Measurements from ENCODE around the gene TMEM42.

TMEM42 gene

DNA sequence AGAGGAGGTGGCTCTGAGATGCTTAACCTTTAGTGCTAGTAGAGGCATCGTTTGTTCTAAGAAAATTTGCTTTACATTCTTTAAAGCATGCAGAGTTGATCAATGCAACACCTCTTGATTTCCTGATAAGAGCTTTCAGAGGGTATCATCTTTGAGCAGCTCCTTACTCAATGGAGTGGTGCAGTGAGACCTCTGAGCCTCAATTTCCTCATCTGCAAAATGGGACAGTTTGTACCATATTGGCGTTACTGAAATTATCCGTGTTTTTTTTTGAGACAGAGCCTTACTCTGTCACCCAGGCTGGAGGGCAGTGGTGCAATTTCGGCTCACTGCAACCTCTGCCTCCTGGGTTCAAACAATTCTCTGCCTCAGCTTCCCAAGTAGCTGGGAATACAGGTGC is 1.6 kb upstream of the TMEM42 start:
- TF ChIP-seq, protein P1, sequence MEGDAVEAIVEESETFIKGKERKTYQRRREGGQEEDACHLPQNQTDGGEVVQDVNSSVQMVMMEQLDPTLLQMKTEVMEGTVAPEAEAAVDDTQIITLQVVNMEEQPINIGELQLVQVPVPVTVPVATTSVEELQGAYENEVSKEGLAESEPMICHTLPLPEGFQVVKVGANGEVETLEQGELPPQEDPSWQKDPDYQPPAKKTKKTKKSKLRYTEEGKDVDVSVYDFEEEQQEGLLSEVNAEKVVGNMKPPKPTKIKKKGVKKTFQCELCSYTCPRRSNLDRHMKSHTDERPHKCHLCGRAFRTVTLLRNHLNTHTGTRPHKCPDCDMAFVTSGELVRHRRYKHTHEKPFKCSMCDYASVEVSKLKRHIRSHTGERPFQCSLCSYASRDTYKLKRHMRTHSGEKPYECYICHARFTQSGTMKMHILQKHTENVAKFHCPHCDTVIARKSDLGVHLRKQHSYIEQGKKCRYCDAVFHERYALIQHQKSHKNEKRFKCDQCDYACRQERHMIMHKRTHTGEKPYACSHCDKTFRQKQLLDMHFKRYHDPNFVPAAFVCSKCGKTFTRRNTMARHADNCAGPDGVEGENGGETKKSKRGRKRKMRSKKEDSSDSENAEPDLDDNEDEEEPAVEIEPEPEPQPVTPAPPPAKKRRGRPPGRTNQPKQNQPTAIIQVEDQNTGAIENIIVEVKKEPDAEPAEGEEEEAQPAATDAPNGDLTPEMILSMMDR (IDR thresholded peaks at IDR 0.05; ENCODE audit: borderline replicate concordance, insufficient read depth, low read depth, low read length) = no peak
- no peak overlapping the region for H3K4me3 ChIP-seq (ENCODE audit: low read depth, low read length)

DNA sequence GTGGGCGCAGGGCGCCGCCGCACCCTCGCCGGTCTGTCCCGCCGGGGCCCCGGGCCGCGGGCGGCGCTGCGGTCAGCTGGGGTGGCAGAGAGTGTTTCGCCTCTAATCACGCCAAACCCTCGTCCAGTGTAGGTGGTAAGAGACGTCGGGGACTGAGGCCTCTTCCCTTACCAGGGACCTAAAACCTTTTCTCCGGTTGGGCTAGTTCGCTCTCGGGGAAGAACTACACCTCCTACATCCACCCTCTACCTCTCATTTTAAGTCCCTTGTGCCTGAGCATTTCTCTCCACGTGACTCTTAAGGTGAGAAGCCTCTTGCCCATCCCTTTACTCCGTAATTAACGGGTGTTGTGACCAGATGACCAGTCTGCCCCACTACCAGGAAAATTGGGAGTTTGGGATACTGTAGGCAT is 520 bp downstream of the TMEM42 start:
- TF ChIP-seq, protein P1 (IDR thresholded peaks at IDR 0.05; ENCODE audit: borderline replicate concordance, insufficient read depth, low read depth, low read length) = no peak
- peak overlapping the region; percentile 92 for H3K4me3 ChIP-seq (ENCODE audit: low read depth, low read length)

DNA sequence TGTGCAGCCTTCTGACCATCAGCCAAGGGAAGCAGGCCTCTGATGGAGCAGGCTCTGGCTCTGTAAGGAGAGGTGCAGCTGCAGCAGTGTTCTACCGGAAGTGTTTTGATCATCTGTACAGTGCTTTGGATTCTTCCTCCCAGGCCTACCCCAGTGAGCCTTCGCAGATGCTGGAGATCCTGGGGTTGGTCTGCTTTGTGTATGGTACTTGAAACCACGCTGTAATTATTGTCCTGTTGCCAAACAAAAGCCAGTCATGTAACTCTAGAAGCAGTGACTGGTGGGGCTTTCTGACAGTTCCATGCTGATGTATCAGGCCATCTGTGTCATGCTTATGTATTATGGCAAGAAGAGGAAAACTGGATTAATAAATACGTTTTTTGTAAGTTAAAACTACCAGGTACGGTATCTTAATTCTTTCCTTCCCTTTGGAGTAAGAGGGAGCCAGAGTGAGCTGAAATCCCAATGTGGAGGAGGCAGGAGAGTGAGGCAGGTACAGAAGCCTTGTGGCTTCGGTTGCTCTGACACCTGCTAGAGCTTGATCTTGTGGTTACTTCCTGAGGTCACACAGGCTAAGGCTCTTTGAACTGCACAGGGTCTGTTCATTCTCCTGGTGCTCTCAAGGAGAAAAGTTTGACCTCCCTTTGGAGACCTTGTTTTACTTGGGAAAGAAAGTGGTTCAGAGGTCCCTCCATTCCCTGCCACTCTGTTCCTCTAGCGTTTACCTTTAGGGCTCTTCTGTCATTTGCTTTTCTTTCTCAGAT is 3.7 kb downstream of the TMEM42 start:
- TF ChIP-seq, protein P1 (IDR thresholded peaks at IDR 0.05; ENCODE audit: borderline replicate concordance, insufficient read depth, low read depth, low read length) = no peak
- H3K4me3 ChIP-seq (ENCODE audit: low read depth, low read length) = no peak overlapping the region

DNA sequence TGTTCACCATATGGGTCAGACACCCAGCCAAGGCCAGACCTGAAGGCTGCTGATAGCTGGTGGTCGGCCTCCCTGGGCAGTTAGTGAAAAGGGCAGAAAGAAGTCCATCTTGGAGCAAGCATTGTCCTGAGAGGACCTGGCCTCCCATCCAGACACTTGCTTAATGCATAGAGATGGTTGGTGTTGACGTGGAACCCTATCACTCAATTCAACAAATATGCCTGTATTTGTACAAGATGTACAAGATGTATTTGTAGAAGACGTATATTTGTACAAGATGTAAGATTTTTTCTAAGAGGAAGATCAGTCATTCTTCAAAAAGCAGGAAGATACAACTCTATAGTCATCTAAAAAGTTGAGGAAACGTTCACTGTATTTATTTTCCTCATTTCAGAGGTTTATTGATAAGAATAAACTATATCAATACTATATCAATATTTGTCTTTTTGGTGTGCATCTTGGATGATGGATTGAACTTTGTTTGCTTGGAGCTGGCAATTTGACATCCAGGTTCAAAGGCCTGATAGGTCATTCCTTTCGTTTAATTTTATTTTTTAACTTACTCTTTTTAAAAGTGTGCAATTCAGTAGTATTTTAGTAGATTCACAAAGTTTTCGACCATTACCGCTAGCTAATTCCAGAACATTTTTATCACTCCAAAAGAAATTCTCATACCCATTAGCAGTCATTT is 5.9 kb downstream of the TMEM42 start:
- TF ChIP-seq, protein P1 (IDR thresholded peaks at IDR 0.05; ENCODE audit: borderline replicate concordance, insufficient read depth, low read depth, low read length) = no peak
- H3K4me3 ChIP-seq (ENCODE audit: low read depth, low read length) = no peak overlapping the region

DNA sequence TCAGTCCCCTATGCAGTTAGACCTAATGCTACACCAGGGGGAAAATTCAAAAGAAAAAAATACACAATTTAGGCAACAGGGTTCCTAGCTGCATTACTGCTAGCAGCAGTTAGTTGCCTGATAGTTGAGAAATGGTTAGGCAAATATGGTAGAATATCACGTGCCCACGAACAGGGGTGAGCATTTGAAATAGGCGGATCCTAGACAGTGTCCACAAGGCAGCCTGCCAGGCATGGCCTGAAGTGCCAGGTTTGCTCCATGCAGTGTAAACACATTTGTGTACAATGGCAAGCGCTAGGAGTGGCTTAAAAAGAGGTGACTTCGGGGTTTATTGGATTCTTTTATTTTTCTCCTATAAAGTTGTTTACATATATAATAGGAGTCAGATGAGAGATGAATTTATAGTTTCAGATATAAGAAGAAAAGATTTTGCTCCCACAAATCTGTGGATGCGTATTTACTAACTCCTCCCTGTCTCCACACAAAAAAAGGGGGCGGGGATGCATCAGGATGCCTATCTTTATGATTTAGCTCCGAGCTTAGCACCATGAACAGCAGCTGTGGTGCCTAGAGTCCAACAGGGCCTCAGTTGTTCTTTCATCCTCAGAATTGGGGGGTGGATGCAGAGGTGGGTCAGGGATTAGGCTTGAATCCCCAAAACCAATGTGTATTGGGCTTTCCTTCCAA is 8.8 kb downstream of the TMEM42 start:
- H3K4me3 ChIP-seq (ENCODE audit: low read depth, low read length) = no peak overlapping the region
- TF ChIP-seq, protein P1 (IDR thresholded peaks at IDR 0.05; ENCODE audit: borderline replicate concordance, insufficient read depth, low read depth, low read length) = no peak

DNA sequence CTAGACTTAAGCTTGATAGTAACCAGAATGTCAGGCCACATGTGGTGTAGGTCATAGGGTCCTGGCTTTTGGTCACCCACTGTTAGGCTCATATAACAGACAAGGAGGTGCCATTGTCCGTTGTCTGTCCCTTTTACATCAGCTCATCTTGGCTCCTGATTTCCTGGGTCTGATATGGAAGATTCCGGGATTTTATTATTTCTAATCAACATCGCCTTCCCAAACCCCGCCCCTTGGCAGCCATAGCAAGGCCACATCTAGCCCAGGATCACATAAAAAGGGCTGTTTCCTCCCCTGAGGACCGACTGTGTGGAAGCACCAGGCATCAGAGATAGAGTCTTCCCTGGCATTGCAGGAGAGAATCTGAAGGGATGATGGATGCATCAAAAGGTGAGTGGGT is 12.6 kb downstream of the TMEM42 start, which contains the start of gene TGM4:
Gene TGM4, plus strand, starts transcription at position 301 of the 400 bp plus-strand sequence. Its CDS starts 71 bp downstream, at position 372.
- TF ChIP-seq, protein P1 (IDR thresholded peaks at IDR 0.05; ENCODE audit: borderline replicate concordance, insufficient read depth, low read depth, low read length) = no peak
- no peak within 1 kb of the TSS for H3K4me3 ChIP-seq (ENCODE audit: low read depth, low read length)
